Esophagus squamous epithelium (tissue), 4 donors: ENCODE data around the gene MAP3K8.

Source experiments
- CTCF ChIP-seq, 6 experiments: fragments of 450-650 bp in 4 of 6; fragments of 200-600 bp in 2 of 6; sonication (generic) in 2 of 6; IDR thresholded peaks; one replicate each; pipeline ENCODE4 v1.5.1; 2016 to 2019; ENCODE audit warnings: antibody characterized with exemption in 6 of 6, mild to moderate bottlenecking in 4 of 6, moderate library complexity in 4 of 6
- POLR2A ChIP-seq, 4 donors: fragments of 450-650 bp; IDR thresholded peaks; one replicate each; pipeline ENCODE4 v1.6.1; 2017; ENCODE audit warnings: antibody characterized with exemption in 4 of 4, mild to moderate bottlenecking in 4 of 4, moderate library complexity in 3 of 4

DNA sequence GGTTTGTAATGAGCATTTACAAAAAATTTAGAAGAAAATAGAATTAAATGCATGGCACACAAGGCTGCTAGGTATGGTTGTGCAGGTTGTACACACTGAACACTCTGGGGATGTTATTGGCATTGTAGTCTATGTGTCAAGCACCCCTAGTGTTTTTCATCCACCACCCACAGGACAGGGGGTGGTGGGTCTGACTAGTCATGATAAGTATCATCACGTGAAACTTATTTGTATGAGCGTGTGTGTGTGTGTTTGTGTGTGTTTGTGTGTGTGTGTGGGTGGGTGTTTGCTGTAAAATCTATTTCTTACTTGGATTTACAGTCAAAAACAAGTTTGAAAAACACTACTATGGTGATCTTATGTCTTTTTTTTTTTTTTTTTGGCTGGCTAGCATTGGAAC, 66.5 kb downstream of the MAP3K8 start:
- TF ChIP-seq POLR2A (IDR thresholded peaks at IDR 0.05) (no peak), CTCF (IDR thresholded peaks at IDR 0.05) (no peak)
